ENCODE measurements around the gene SERPINA9. TPM values are rescaled to one million over a fixed set of nuclear protein-coding genes. Genes with fewer than 3 reads are reported as not detected.

Gene SERPINA9
- total RNA-seq, 1 experiment from 2014 or later, result not detected

DNA sequence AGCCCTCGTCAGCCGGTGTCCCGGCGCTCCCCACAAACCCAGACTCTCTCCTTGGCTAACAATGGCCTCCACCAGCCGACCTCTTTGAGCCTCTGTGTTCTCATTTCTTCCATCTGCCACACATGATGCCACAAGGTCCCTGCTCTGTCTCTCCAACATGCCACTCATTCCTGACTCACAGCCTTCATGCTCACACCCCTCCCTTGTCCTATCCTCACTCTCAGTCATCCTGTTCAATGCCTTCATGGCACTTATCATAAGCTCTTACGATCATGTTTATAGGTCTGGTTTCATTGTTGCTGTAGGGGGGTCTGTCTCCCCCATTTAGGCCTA is 13.8 kb downstream of the SERPINA9 start:
- peaks cover 9% of the 10 kb centered on the region for H3K4me1 Mint-ChIP-seq (ENCODE audit: low read depth, unreplicated experiment)
- no peaks in the 10 kb centered on the region for H3K36me3 Mint-ChIP-seq (ENCODE audit: insufficient read depth, unreplicated experiment)
- no peak for DNase-seq
- H3K27ac Mint-ChIP-seq (ENCODE audit: unreplicated experiment), result no peak overlapping the region
- peaks cover 63% of the 10 kb centered on the region for H3K27me3 Mint-ChIP-seq (ENCODE audit: unreplicated experiment)
- BruUV-seq (replicated peaks), result no TSS peak
- H3K4me3 Mint-ChIP-seq (ENCODE audit: low read depth, unreplicated experiment), result no peak overlapping the region
- TF ChIP-seq, protein P1, sequence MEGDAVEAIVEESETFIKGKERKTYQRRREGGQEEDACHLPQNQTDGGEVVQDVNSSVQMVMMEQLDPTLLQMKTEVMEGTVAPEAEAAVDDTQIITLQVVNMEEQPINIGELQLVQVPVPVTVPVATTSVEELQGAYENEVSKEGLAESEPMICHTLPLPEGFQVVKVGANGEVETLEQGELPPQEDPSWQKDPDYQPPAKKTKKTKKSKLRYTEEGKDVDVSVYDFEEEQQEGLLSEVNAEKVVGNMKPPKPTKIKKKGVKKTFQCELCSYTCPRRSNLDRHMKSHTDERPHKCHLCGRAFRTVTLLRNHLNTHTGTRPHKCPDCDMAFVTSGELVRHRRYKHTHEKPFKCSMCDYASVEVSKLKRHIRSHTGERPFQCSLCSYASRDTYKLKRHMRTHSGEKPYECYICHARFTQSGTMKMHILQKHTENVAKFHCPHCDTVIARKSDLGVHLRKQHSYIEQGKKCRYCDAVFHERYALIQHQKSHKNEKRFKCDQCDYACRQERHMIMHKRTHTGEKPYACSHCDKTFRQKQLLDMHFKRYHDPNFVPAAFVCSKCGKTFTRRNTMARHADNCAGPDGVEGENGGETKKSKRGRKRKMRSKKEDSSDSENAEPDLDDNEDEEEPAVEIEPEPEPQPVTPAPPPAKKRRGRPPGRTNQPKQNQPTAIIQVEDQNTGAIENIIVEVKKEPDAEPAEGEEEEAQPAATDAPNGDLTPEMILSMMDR (IDR thresholded peaks at IDR 0.05; ENCODE audit: unreplicated experiment), result no peak
- no peaks in the 10 kb centered on the region for H3K9me3 Mint-ChIP-seq (ENCODE audit: low read depth, unreplicated experiment)
- CTCF ChIA-PET, result interaction anchor here (0.6 kb wide), 1 partner anchor 30 kb away, joined by 3 read pairs; no protein-coding TSS in a partner anchor
- intact Hi-C loops (cut with micrococcal nuclease; ENCODE audit: unreplicated experiment), result no loop called here

- no peaks in the 10 kb centered on the region for H3K36me3 Mint-ChIP-seq (ENCODE audit: insufficient read depth, unreplicated experiment)
- TF ChIP-seq, protein P1 (IDR thresholded peaks at IDR 0.05; ENCODE audit: unreplicated experiment), result no peak
- no TSS peak for BruUV-seq (replicated peaks)
- H3K4me3 Mint-ChIP-seq (ENCODE audit: low read depth, unreplicated experiment), result no peak overlapping the region
- H3K9me3 Mint-ChIP-seq (ENCODE audit: low read depth, unreplicated experiment), result no peaks in the 10 kb centered on the region
- H3K27ac Mint-ChIP-seq (ENCODE audit: unreplicated experiment), result no peak overlapping the region
- no peak for DNase-seq
- CTCF ChIA-PET, result interaction anchor here (0.6 kb wide), 1 partner anchor 30 kb away, joined by 3 read pairs; no protein-coding TSS in a partner anchor
- H3K27me3 Mint-ChIP-seq (ENCODE audit: unreplicated experiment), result peaks cover 63% of the 10 kb centered on the region
- intact Hi-C loops (cut with micrococcal nuclease; ENCODE audit: unreplicated experiment), result no loop called here
- H3K4me1 Mint-ChIP-seq (ENCODE audit: low read depth, unreplicated experiment), result peaks cover 9% of the 10 kb centered on the region
Observed at GRCh38 chr14:94461526-94462218, 14.3 kb downstream of the SERPINA9 start.

DNA sequence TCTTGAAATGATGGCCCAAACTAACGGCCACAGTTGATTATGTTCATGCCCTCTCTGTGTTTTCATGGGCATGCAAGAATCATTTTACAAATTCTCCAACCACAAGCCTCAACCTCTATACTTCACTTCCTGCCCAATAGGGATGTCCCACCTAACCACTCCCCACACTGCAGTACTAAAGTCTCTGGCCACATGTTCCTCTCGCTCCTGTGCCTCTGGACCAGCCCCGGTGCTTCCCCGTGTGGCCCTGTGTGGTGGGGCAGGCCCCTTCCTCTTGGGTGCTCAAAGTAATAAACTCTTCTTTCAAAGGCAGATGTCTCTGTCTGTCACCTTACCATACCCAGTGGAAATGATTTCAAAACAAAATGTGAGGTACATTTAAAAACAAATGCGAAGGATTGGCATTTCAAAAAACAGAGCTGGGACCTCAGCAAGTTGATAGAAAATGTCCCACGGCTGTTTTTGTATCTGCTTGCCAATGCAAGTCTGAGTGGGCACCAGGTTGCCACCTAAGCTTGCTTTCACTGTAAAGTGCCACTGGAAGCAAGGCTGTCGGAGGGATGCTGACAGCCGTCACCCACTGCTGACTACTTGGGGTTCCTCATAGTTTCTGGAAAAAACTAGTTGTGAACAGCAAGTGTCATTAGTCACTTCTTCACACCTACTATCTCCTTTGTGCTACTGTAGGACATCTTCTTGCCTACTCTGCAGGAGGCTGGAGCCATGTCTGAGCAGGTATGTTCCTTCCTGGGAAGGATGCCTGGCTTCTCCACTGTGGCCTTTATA is 15.2 kb downstream of the SERPINA9 start:
- Mint-ChIP-seq H3K27ac (ENCODE audit: unreplicated experiment) (no peak overlapping the region), H3K36me3 (ENCODE audit: insufficient read depth, unreplicated experiment) (no peaks in the 10 kb centered on the region), H3K9me3 (ENCODE audit: low read depth, unreplicated experiment) (no peaks in the 10 kb centered on the region), H3K27me3 (ENCODE audit: unreplicated experiment) (peaks cover 63% of the 10 kb centered on the region), H3K4me1 (ENCODE audit: low read depth, unreplicated experiment) (peaks cover 1% of the 10 kb centered on the region), H3K4me3 (ENCODE audit: low read depth, unreplicated experiment) (no peak overlapping the region)
- TF ChIP-seq, protein P1 (IDR thresholded peaks at IDR 0.05; ENCODE audit: unreplicated experiment), result no peak
- intact Hi-C loops (cut with micrococcal nuclease; ENCODE audit: unreplicated experiment), result no loop called here
- BruUV-seq (replicated peaks), result no TSS peak
- CTCF ChIA-PET, result no interaction called here
- no peak for DNase-seq

DNA sequence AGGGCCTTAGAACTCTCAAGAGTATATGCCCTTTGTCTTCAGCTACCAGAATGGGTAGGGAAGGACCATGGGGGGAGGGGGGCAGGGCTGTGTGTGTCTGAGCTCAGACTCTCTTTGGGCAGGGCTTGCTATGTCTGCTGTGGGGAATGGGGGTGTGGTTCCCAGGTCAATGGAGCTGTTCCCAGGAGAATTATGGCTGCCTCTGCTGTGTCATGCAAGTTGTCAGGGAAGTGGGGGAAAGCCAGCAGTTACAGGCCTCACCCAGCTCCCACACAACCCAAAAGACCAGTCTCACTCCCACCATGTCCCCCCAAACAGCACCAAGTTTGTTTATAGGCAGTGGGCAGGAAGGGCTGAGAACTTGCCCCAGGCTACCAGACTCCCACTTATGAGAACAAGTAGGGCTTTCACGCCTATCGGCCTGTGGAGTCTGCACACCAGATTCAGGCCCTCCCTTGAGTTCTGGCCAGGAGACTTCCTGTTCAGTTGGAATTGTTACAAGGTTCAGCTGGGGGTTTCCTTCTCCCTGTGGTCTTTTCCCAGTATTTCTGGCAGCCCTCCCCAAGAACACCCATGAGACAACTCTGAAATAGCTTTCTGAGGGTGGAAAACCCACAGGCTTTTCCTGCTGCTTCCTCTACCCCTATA is 17.3 kb downstream of the SERPINA9 start:
- peaks cover 5% of the 10 kb centered on the region for H3K36me3 Mint-ChIP-seq (ENCODE audit: insufficient read depth, unreplicated experiment)
- peaks cover 80% of the 10 kb centered on the region for H3K27me3 Mint-ChIP-seq (ENCODE audit: unreplicated experiment)
- TF ChIP-seq, protein P1 (IDR thresholded peaks at IDR 0.05; ENCODE audit: unreplicated experiment), result no peak
- intact Hi-C loops (cut with micrococcal nuclease; ENCODE audit: unreplicated experiment), result no loop called here
- no peaks in the 10 kb centered on the region for H3K9me3 Mint-ChIP-seq (ENCODE audit: low read depth, unreplicated experiment)
- no TSS peak for BruUV-seq (replicated peaks)
- CTCF ChIA-PET, result no interaction called here
- no peaks in the 10 kb centered on the region for H3K4me1 Mint-ChIP-seq (ENCODE audit: low read depth, unreplicated experiment)
- H3K27ac Mint-ChIP-seq (ENCODE audit: unreplicated experiment), result no peak overlapping the region
- DNase-seq, result no peak
- H3K4me3 Mint-ChIP-seq (ENCODE audit: low read depth, unreplicated experiment), result no peak overlapping the region
